K562 (cell line): ENCODE results near the gene SMS. TPM values are rescaled to one million over a fixed set of nuclear protein-coding genes. Genes with fewer than 3 reads are reported as not detected.

Source experiments
- ATAC-seq: fragments of 200-7000 bp; cut with Tn5 transposase; 3 replicates; pipeline ENCODE4 v1.9.1; 2020; ENCODE audit warnings: moderate library complexity
- BruUV-seq: library from RNA; stranded (reverse); fragments of 400-500 nt; replicated peaks from 2 replicates; lab custom pipeline; 2021; lab: Mats Ljungman, UMichigan
- CTCF ChIA-PET: fragments of 300-600 bp; formaldehyde crosslinking; extraction: SDS; loops from one replicate; lab custom pipeline; 2021; ENCODE audit warnings: low intra/inter-chr PET ratio; lab: Yijun Ruan, JAX
- POLR2A ChIA-PET: fragments of 300-600, 350-650 bp; sonication (Branson Sonifier 250); formaldehyde crosslinking; extraction: SDS; loops from one replicate; lab custom pipeline; 2021; ENCODE audit warnings: antibody characterized with exemption, inconsistent platforms; lab: Yijun Ruan, JAX
- DNase-seq, 4 experiments: peaks; one replicate each; pipeline versions ENCODE4 v3.0.0 to v3.0.0-alpha.2; 2011 to 2018; ENCODE audit warnings: low spot score in 3 of 4, mixed read lengths in 3 of 4; ENCODE audit errors: extremely low read depth in 1 of 4
- FAIRE-seq: peaks from 2 replicates; lab custom pipeline; 2011; peaks lifted over from hg19 to GRCh38; lab: Jason Lieb, UNC
- H2AFZ ChIP-seq: 2 replicates; pipeline ENCODE4 v1.6.0; 2011; ENCODE audit warnings: low read depth, low read length, control low read depth, inconsistent platforms
- H3K27ac ChIP-seq: fragments of 200-600 bp; 3 replicates; pipeline ENCODE4 v1.8.0; 2011; ENCODE audit warnings: low read depth, mild to moderate bottlenecking, control low read depth, inconsistent platforms, low read length, moderate library complexity, mixed read lengths; ENCODE audit errors: extremely low read depth
- H3K27me3 ChIP-seq, 2 experiments: fragments of 300-600 bp in 1 of 2; 2 replicates in 1 of 2; 3 replicates in 1 of 2; pipeline versions ENCODE4 v1.6.0 to v1.8.0; 2011; ENCODE audit warnings: inconsistent platforms in 2 of 2, low read length in 2 of 2, mild to moderate bottlenecking in 1 of 2, mixed read lengths in 1 of 2, moderate library complexity in 1 of 2; ENCODE audit not compliant: control insufficient read depth in 2 of 2, insufficient read depth in 2 of 2
- H3K36me3 ChIP-seq: fragments of 300-600 bp; 3 replicates; pipeline ENCODE4 v1.8.0; 2011; ENCODE audit warnings: mild to moderate bottlenecking, low read length, inconsistent platforms; ENCODE audit not compliant: control insufficient read depth, insufficient read depth
- H3K4me1 ChIP-seq, 2 experiments: fragments of 200-600 bp in 1 of 2; replicated peaks in 1 of 2; 2 replicates in 1 of 2; 3 replicates in 1 of 2; pipeline versions ENCODE4 v1.5.1 to v1.8.0; 2011; ENCODE audit warnings: inconsistent platforms in 2 of 2, low read length in 2 of 2, mild to moderate bottlenecking in 1 of 2, mixed read lengths in 1 of 2, moderate library complexity in 1 of 2; ENCODE audit not compliant: control insufficient read depth in 2 of 2, insufficient read depth in 2 of 2
- H3K4me2 ChIP-seq: 2 replicates; pipeline ENCODE4 v1.6.1; 2011; ENCODE audit warnings: low read length, control low read depth, inconsistent platforms, mixed read lengths; ENCODE audit not compliant: insufficient read depth
- H3K4me3 ChIP-seq: fragments of 200-600 bp; sonication (generic), shearing (Covaris generic); 2 replicates; pipeline ENCODE4 v1.5.1; 2016; ENCODE audit warnings: control low read depth, inconsistent platforms
- H3K79me2 ChIP-seq: fragments of 200-600 bp; 3 replicates; pipeline ENCODE4 v1.8.0; 2011; ENCODE audit warnings: low read length, inconsistent platforms; ENCODE audit not compliant: control insufficient read depth, insufficient read depth
- H3K9ac ChIP-seq, 2 experiments: 2 replicates each; pipeline versions ENCODE4 v1.6.0 to v1.6.1; 2011; ENCODE audit warnings: low read depth in 2 of 2, low read length in 2 of 2, control low read depth in 1 of 2, inconsistent platforms in 1 of 2, mild to moderate bottlenecking in 1 of 2, mixed read lengths in 1 of 2; ENCODE audit not compliant: insufficient read depth in 1 of 2
- H3K9me1 ChIP-seq: one replicate; pipeline ENCODE4 v1.6.0; 2011; ENCODE audit warnings: inconsistent platforms, mild to moderate bottlenecking, low read length, moderate library complexity; ENCODE audit not compliant: control insufficient read depth, insufficient read depth
- H3K9me3 ChIP-seq: replicated peaks from 2 replicates; pipeline ENCODE4 v1.5.1; 2011; ENCODE audit warnings: low read depth, low read length, inconsistent platforms; ENCODE audit not compliant: control insufficient read depth, insufficient read depth
- H4K20me1 ChIP-seq: replicated peaks from 2 replicates; pipeline ENCODE4 v1.6.1; 2011; ENCODE audit warnings: low read length, inconsistent platforms, mixed read lengths; ENCODE audit not compliant: control insufficient read depth, insufficient read depth
- BRCA1 ChIP-seq, 2 experiments: fragments of 450-650 bp in 1 of 2; sonication (generic) in 1 of 2; formaldehyde crosslinking in 1 of 2; IDR thresholded peaks; 2 replicates each; pipeline versions ENCODE4 v1.5.0 to v1.6.1; 2017 to 2020; ENCODE audit warnings: mild to moderate bottlenecking in 1 of 2, missing genetic modification reagents in 1 of 2
- EHMT2 ChIP-seq: fragments of 450-650 bp; IDR thresholded peaks from 2 replicates; pipeline ENCODE4 v1.6.1; 2018; ENCODE audit warnings: antibody characterized with exemption
- GTF3C2 ChIP-seq: IDR thresholded peaks from 3 replicates; pipeline ENCODE4 v1.6.1; 2011; ENCODE audit warnings: borderline replicate concordance, mild to moderate bottlenecking, moderate library complexity; ENCODE audit not compliant: insufficient read length; ENCODE audit errors: extremely low read depth
- HNRNPK ChIP-seq: fragments of 200-400 bp; formaldehyde crosslinking; IDR thresholded peaks from one replicate; pipeline ENCODE4 v1.6.1; 2018; ENCODE audit warnings: mild to moderate bottlenecking, low read depth, low read length; ENCODE audit not compliant: poor library complexity, severe bottlenecking
- NCOA4 ChIP-seq: fragments of 450-650 bp; IDR thresholded peaks from 2 replicates; pipeline ENCODE4 v1.6.1; 2018; ENCODE audit warnings: mild to moderate bottlenecking; ENCODE audit not compliant: partially characterized antibody
- NELFE ChIP-seq: IDR thresholded peaks from 2 replicates; pipeline ENCODE4 v1.6.1; 2011; ENCODE audit warnings: mild to moderate bottlenecking; ENCODE audit not compliant: insufficient read depth, insufficient read length
- RFX1 ChIP-seq: fragments of 450-650 bp; IDR thresholded peaks from 2 replicates; pipeline ENCODE4 v1.6.1; 2016; ENCODE audit warnings: mild to moderate bottlenecking, moderate library complexity
- XRCC3 ChIP-seq: fragments of 450-650 bp; IDR thresholded peaks from 2 replicates; pipeline ENCODE4 v1.6.1; 2017; ENCODE audit warnings: mild to moderate bottlenecking, moderate library complexity
- ZNF354B ChIP-seq: fragments of 250-450 bp; sonication (Bioruptor Pico); IDR thresholded peaks from 2 replicates; pipeline ENCODE4 v1.4.0; 2020
- ZNF408 ChIP-seq: fragments of 250-450 bp; sonication (Bioruptor Pico); IDR thresholded peaks from 2 replicates; pipeline ENCODE4 v1.4.0; 2020; ENCODE audit warnings: low read depth, mild to moderate bottlenecking, moderate library complexity
- ZNF507 ChIP-seq: conservative IDR thresholded peaks from 2 replicates; pipeline ENCODE4 v1.6.1; 2017; ENCODE audit warnings: missing genetic modification characterization, missing compliant biosample characterization
- ZNF584 ChIP-seq: fragments of 200-800 bp; sonication (Bioruptor generic); IDR thresholded peaks from 2 replicates; pipeline ENCODE4 v1.6.1; 2016; ENCODE audit warnings: low read depth, mild to moderate bottlenecking, missing genetic modification characterization, missing compliant biosample characterization
- ZNF764 ChIP-seq: fragments of 250-450 bp; sonication (Bioruptor Pico); IDR thresholded peaks from 2 replicates; pipeline ENCODE4 v1.4.0; 2020; ENCODE audit warnings: low read depth, mild to moderate bottlenecking, moderate library complexity
- ZZZ3 ChIP-seq: fragments of 450-650 bp; IDR thresholded peaks from 2 replicates; pipeline ENCODE4 v1.6.1; 2016; ENCODE audit warnings: antibody characterized with exemption, mild to moderate bottlenecking, moderate library complexity
- WGBS: fragments of 100-300 bp; shearing (Covaris generic); methylation state at CpG from one replicate; pipeline ENCODE4 v1.1.6; 2016; ENCODE audit warnings: low coverage, mixed read lengths; ENCODE audit not compliant: insufficient coverage; ENCODE audit errors: missing lambda C conversion rate; 5-methylcytosine and 5-hydroxymethylcytosine counted together
- in situ Hi-C: fragments of 300-500 bp; cut with MboI; formaldehyde crosslinking; loops from 4 replicates; pipeline ENCODE4 v1.15.0; 2018; ENCODE audit warnings: inconsistent platforms, mixed read lengths
- intact Hi-C: fragments of 100-400 bp; cut with micrococcal nuclease; formaldehyde crosslinking; loops from 2 replicates; pipeline ENCODE4 v1.14.2; 2022
- polyA plus RNA-seq, 8 experiments: library from polyadenylated mRNA; depleted of rRNA in 4 of 8; stranded (reverse) in 5 of 8; unstranded in 3 of 8; fragments of >200 nt; fragmentation: Nextera tagmentation in 2 of 8; fragmentation: Illumina TruSeq in 1 of 8; extraction: Ambion mirVana in 2 of 8; extraction: Trizol in 1 of 8; gene quantifications; 2 replicates each; pipeline versions ENCODE4 v1.2.1 to v1.2.3, GENCODE V29; 2011 to 2014; ENCODE audit warnings: inconsistent platforms in 1 of 8, missing spikeins in 1 of 8
- total RNA-seq, 7 experiments: library from RNA; depleted of rRNA in 6 of 7; stranded (reverse); fragments of >200 nt in 6 of 7; fragmentation: Illumina TruSeq in 2 of 7; extraction: Trizol in 2 of 7; gene quantifications; 2 replicates each; pipeline versions ENCODE4 v1.2.1 to v1.2.3, GENCODE V29; 2011 to 2021; ENCODE audit warnings: low replicate concordance in 1 of 7
- TF ChIP-seq, protein P1 (sequence below): fragments of 250-450 bp; sonication (Bioruptor Pico); IDR thresholded peaks from 2 replicates; pipeline ENCODE4 v1.8.0; 2021; ENCODE audit warnings: mild to moderate bottlenecking, moderate library complexity
- TF ChIP-seq, protein P2 (sequence below): fragments of 450-650 bp; IDR thresholded peaks from 2 replicates; pipeline ENCODE4 v1.6.1; 2017; ENCODE audit warnings: antibody characterized with exemption

Gene SMS
- total and polyA plus RNA-seq, 9 of the 15 experiments (the other 6 are each of a cell fraction or from before 2014, with no cell fraction given), result 71.1 to 193 (median 152) TPM

GRCh38 chrX:21968333-21968732 lies 27.8 kb downstream of the SMS start (continued):
- TF ChIP-seq NELFE (no peak), ZNF764 (no peak), GTF3C2 (no peak)

- peaks cover 72% of the 10 kb centered on the region for H3K36me3 ChIP-seq
- H3K4me3 ChIP-seq, result no peak overlapping the region
- ChIA-PET CTCF (no interaction called here), POLR2A (interaction anchor here (0.7 kb wide), 1 partner anchor 9 kb away, joined by 3 read pairs; no protein-coding TSS in a partner anchor)
- FAIRE-seq (no peak), ATAC-seq (no peak), DNase-seq (no peak)
- no peaks in the 10 kb centered on the region for H3K9me3 ChIP-seq
- TF ChIP-seq XRCC3 (no peak), NCOA4 (no peak), BRCA1 (IDR thresholded peaks at IDR 0.05) (no peak), BRCA1 (CRISPR knock-in tag; IDR thresholded peaks at IDR 0.05) (no peak), ZNF507 (tag) (no peak), ZNF584 (CRISPR knock-in tag) (no peak), ZNF354B (no peak), ZZZ3 (no peak), HNRNPK (no peak), ZNF408 (CRISPR knock-in tag) (no peak), EHMT2 (no peak), RFX1 (no peak)
- TF ChIP-seq, protein P1, sequence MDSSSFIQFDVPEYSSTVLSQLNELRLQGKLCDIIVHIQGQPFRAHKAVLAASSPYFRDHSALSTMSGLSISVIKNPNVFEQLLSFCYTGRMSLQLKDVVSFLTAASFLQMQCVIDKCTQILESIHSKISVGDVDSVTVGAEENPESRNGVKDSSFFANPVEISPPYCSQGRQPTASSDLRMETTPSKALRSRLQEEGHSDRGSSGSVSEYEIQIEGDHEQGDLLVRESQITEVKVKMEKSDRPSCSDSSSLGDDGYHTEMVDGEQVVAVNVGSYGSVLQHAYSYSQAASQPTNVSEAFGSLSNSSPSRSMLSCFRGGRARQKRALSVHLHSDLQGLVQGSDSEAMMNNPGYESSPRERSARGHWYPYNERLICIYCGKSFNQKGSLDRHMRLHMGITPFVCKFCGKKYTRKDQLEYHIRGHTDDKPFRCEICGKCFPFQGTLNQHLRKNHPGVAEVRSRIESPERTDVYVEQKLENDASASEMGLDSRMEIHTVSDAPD (CRISPR knock-in tag), result no peak
- TF ChIP-seq, protein P2, sequence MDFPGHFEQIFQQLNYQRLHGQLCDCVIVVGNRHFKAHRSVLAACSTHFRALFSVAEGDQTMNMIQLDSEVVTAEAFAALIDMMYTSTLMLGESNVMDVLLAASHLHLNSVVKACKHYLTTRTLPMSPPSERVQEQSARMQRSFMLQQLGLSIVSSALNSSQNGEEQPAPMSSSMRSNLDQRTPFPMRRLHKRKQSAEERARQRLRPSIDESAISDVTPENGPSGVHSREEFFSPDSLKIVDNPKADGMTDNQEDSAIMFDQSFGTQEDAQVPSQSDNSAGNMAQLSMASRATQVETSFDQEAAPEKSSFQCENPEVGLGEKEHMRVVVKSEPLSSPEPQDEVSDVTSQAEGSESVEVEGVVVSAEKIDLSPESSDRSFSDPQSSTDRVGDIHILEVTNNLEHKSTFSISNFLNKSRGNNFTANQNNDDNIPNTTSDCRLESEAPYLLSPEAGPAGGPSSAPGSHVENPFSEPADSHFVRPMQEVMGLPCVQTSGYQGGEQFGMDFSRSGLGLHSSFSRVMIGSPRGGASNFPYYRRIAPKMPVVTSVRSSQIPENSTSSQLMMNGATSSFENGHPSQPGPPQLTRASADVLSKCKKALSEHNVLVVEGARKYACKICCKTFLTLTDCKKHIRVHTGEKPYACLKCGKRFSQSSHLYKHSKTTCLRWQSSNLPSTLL, result no peak
- H3K79me2 ChIP-seq, result peaks cover 14% of the 10 kb centered on the region
- no peak overlapping the region for H3K27ac ChIP-seq
- 80% methylated on average over 1 of the region's 4 CpGs for WGBS
- no peak overlapping the region for H3K9ac ChIP-seq
- intact Hi-C loops, result loop anchor here (5.0 kb wide), 2 partner anchors 38 to 133 kb away; partner anchors contain the start of gene MBTPS2
- no peaks in the 10 kb centered on the region for H3K9me1 ChIP-seq
- no TSS peak for BruUV-seq
- H3K4me1 ChIP-seq, result peaks cover 0 to 3% of the 10 kb centered on the region in 2 experiments; a peak in 2 of 5 replicates
- in situ Hi-C loops, result no loop called here
- H3K4me2 ChIP-seq, result no peak overlapping the region
- no peaks in the 10 kb centered on the region for H3K27me3 ChIP-seq
- H4K20me1 ChIP-seq, result no peaks in the 10 kb centered on the region
- no peak overlapping the region for H2AFZ ChIP-seq
Observed at GRCh38 chrX:21970326-21970725, 29.8 kb downstream of the SMS start.
